ENCODE results near the gene ITSN1.

Gene ITSN1

DNA sequence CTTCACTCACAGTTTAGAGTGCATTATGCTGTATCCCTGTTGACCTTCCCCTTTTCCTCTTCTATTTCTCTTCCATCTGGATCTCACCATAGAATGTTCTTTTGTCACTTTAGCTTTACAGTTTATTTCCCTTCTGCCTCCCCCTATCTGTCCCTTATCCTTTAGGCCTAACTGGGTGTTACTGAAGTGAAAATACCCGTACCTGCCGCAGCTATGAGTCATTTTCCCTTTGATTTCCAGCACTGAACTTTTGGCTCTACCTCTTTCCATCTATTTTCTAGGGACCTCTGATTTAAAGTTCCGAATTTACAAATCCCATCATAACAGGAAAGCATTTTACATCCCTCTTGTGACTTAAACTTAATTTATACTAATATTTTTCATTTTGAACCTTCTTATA is 19.7 kb downstream of the ITSN1 start:
- TF ChIP-seq, protein P1, sequence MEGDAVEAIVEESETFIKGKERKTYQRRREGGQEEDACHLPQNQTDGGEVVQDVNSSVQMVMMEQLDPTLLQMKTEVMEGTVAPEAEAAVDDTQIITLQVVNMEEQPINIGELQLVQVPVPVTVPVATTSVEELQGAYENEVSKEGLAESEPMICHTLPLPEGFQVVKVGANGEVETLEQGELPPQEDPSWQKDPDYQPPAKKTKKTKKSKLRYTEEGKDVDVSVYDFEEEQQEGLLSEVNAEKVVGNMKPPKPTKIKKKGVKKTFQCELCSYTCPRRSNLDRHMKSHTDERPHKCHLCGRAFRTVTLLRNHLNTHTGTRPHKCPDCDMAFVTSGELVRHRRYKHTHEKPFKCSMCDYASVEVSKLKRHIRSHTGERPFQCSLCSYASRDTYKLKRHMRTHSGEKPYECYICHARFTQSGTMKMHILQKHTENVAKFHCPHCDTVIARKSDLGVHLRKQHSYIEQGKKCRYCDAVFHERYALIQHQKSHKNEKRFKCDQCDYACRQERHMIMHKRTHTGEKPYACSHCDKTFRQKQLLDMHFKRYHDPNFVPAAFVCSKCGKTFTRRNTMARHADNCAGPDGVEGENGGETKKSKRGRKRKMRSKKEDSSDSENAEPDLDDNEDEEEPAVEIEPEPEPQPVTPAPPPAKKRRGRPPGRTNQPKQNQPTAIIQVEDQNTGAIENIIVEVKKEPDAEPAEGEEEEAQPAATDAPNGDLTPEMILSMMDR (conservative IDR thresholded peaks at IDR 0.05): no peak
- H3K27ac ChIP-seq: no peak overlapping the region

GRCh38 chr21:33663241-33663640 is 20.9 kb downstream of the ITSN1 start:
- TF ChIP-seq, protein P1 (conservative IDR thresholded peaks at IDR 0.05): no peak
- H3K27ac ChIP-seq: no peak overlapping the region

- TF ChIP-seq, protein P1 (conservative IDR thresholded peaks at IDR 0.05): no peak
- H3K27ac ChIP-seq: no peak overlapping the region
Measured at GRCh38 chr21:33664135-33664534, 21.8 kb downstream of the ITSN1 start.

DNA sequence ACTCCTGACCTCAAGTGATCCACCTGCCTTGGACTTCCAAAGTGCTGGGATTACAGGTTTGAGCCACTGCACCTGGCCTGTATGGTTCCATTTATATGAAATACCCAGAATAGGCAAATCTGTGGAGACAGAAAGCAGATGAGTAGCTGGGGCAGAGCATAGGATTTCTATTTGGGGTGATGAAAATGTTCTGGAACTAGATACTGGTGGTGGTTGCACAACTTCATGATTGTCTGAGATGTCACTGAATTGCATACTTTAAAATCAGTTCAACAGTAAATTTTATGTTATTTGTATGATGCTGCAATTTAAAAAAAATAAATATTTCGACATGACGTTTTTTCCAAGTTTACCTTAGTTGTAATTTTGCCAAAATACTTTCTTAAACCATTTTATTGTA is 23.9 kb downstream of the ITSN1 start:
- TF ChIP-seq, protein P1 (conservative IDR thresholded peaks at IDR 0.05): no peak
- H3K27ac ChIP-seq: no peak overlapping the region

GRCh38 chr21:33667636-33668035 is 25.3 kb downstream of the ITSN1 start:
- no peak overlapping the region for H3K27ac ChIP-seq
- TF ChIP-seq, protein P1 (conservative IDR thresholded peaks at IDR 0.05): no peak

GRCh38 chr21:33668180-33668579 is 25.9 kb downstream of the ITSN1 start:
- TF ChIP-seq, protein P1 (conservative IDR thresholded peaks at IDR 0.05): no peak
- no peak overlapping the region for H3K27ac ChIP-seq

GRCh38 chr21:33668620-33669019 is 26.3 kb downstream of the ITSN1 start:
- TF ChIP-seq, protein P1 (conservative IDR thresholded peaks at IDR 0.05): no peak
- no peak overlapping the region for H3K27ac ChIP-seq

Data from VCaP (cell line).